Neural cell (in vitro differentiated cells): ENCODE results near the gene ZNF462. TPM values are rescaled to one million over a fixed set of nuclear protein-coding genes. Genes with fewer than 3 reads are reported as not detected.

Source experiments
- H2AFZ ChIP-seq: fragments of 200-600, 300-800 bp; sonication (generic), shearing (Covaris generic); 2 replicates; pipeline ENCODE4 v1.6.0; 2014; ENCODE audit warnings: low read depth, mild to moderate bottlenecking, antibody characterized with exemption, low read length, moderate library complexity
- H3F3A ChIP-seq: fragments of 200-600 bp; shearing (Covaris generic); 2 replicates; pipeline ENCODE4 v1.6.1; 2016; ENCODE audit warnings: mild to moderate bottlenecking, moderate library complexity, mixed read lengths, antibody characterized with exemption, low read length; ENCODE audit not compliant: insufficient read depth, poor library complexity, severe bottlenecking
- H3K27ac ChIP-seq: fragments of 200-600, 300-800 bp; sonication (generic), shearing (Covaris generic); 2 replicates; pipeline ENCODE4 v1.5.1; 2014; ENCODE audit warnings: mild to moderate bottlenecking, low read length, moderate library complexity
- H3K27me3 ChIP-seq: fragments of 300-800, 200-600 bp; sonication (generic), shearing (Covaris generic); 2 replicates; pipeline ENCODE4 v1.6.0; 2014; ENCODE audit warnings: mild to moderate bottlenecking, low read depth, low read length, moderate library complexity; ENCODE audit not compliant: insufficient read depth
- H3K36me3 ChIP-seq: fragments of 300-800, 200-600 bp; sonication (generic), shearing (Covaris generic); 2 replicates; pipeline ENCODE4 v1.5.1; 2014; ENCODE audit warnings: mild to moderate bottlenecking, antibody characterized with exemption, low read length, moderate library complexity; ENCODE audit not compliant: insufficient read depth
- H3K4me2 ChIP-seq: fragments of 300-800, 200-600 bp; sonication (generic), shearing (Covaris generic); 2 replicates; pipeline ENCODE4 v1.6.0; 2014; ENCODE audit warnings: mild to moderate bottlenecking, low read length
- H3K4me3 ChIP-seq: fragments of 300-800, 200-600 bp; sonication (generic), shearing (Covaris generic); 2 replicates; pipeline ENCODE4 v1.5.1; 2014; ENCODE audit warnings: mild to moderate bottlenecking, low read length, moderate library complexity
- H3K79me2 ChIP-seq: fragments of 200-600 bp; shearing (Covaris generic); replicated peaks from 2 replicates; pipeline ENCODE4 v1.6.0; 2014; ENCODE audit warnings: mild to moderate bottlenecking, low read length, moderate library complexity; ENCODE audit not compliant: insufficient read depth
- H3K9ac ChIP-seq: fragments of 300-800, 200-600 bp; sonication (generic), shearing (Covaris generic); 2 replicates; pipeline ENCODE4 v1.6.1; 2016; ENCODE audit warnings: mild to moderate bottlenecking, low read length, mixed read lengths
- H3K9me2 ChIP-seq: fragments of 200-600 bp; shearing (Covaris generic); 2 replicates; pipeline ENCODE4 v1.6.1; 2016; ENCODE audit warnings: mild to moderate bottlenecking, low read length, mixed read lengths; ENCODE audit not compliant: insufficient read depth
- H3K9me3 ChIP-seq: fragments of 200-600, 300-800 bp; sonication (generic), shearing (Covaris generic); 2 replicates; pipeline ENCODE4 v1.6.1; 2016; ENCODE audit warnings: mild to moderate bottlenecking, mixed run types, low read length, moderate library complexity, mixed read lengths
- H4K20me1 ChIP-seq: fragments of 200-600 bp; shearing (Covaris generic); 2 replicates; pipeline ENCODE4 v1.6.1; 2016; ENCODE audit warnings: mild to moderate bottlenecking, mixed run types; ENCODE audit not compliant: insufficient read depth
- EP300 ChIP-seq: fragments of 450-650 bp; conservative IDR thresholded peaks from 2 replicates; pipeline ENCODE4 v1.6.1; 2014; ENCODE audit warnings: antibody characterized with exemption, mild to moderate bottlenecking, moderate library complexity; ENCODE audit not compliant: poor library complexity, severe bottlenecking
- EZH2 ChIP-seq: fragments of 200-600, 300-800 bp; shearing (Covaris generic), sonication (generic); IDR thresholded peaks from 2 replicates; pipeline ENCODE4 v1.6.1; 2014; ENCODE audit warnings: antibody characterized with exemption, low read length, borderline replicate concordance, mild to moderate bottlenecking; ENCODE audit not compliant: insufficient read depth, poor library complexity, severe bottlenecking
- MXI1 ChIP-seq: fragments of 450-650 bp; conservative IDR thresholded peaks from 2 replicates; pipeline ENCODE4 v1.6.1; 2014; ENCODE audit warnings: antibody characterized with exemption, mild to moderate bottlenecking; ENCODE audit not compliant: poor library complexity, severe bottlenecking
- POLR2AphosphoS5 ChIP-seq: IDR thresholded peaks from 2 replicates; pipeline ENCODE4 v1.6.1; 2012
- RAD21 ChIP-seq: fragments of 450-650 bp; conservative IDR thresholded peaks from 2 replicates; pipeline ENCODE4 v1.6.1; 2014; ENCODE audit warnings: antibody characterized with exemption, mild to moderate bottlenecking, moderate library complexity
- SMC3 ChIP-seq: fragments of 450-650 bp; conservative IDR thresholded peaks from 2 replicates; pipeline ENCODE4 v1.6.1; 2014; ENCODE audit warnings: antibody characterized with exemption, mild to moderate bottlenecking, moderate library complexity; ENCODE audit not compliant: poor library complexity
- TAF1 ChIP-seq: IDR thresholded peaks from 2 replicates; pipeline ENCODE4 v1.6.1; 2012; ENCODE audit warnings: low read depth
- polyA plus RNA-seq: library from polyadenylated mRNA; depleted of rRNA; stranded (reverse); fragments of >200 nt; gene quantifications from 2 replicates; pipeline ENCODE4 v1.2.3, GENCODE V29; 2014
- TF ChIP-seq, protein P1 (sequence below): fragments of 450-650 bp; IDR thresholded peaks from 2 replicates; pipeline ENCODE4 v1.5.1; 2014; ENCODE audit warnings: antibody characterized with exemption, mild to moderate bottlenecking, moderate library complexity; ENCODE audit not compliant: poor library complexity, severe bottlenecking
- TF ChIP-seq, protein P2 (sequence below): IDR thresholded peaks from 2 replicates; pipeline ENCODE4 v1.6.1; 2012; ENCODE audit warnings: borderline replicate concordance

The ZNF462 gene
- polyA plus RNA-seq, 1 donor from 2014 or later, result 9.1 TPM

DNA sequence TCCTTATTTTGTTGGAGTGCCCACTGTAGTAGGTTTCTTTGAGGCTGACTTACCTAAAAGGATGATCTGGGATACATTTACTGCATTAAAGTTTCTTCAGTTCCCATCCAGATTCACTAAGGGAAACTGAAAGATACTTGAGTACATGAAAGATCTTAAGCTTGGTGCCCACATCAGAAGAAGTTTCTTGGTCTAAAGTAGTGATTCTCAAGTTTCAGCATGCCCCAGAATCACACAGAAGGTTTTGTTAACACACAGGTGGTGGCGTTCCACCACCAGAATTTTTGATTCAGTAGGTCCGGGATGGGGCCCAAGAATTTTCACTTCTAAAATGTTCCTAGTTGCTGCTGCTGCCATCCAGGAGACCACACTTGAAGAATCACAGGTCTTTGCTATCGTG, 171.0 kb downstream of the ZNF462 start:
- no peak overlapping the region for H3K4me2 ChIP-seq
- H3K79me2 ChIP-seq, result no peaks in the 10 kb centered on the region
- H3K27me3 ChIP-seq, result no peaks in the 10 kb centered on the region
- no peak overlapping the region for H2AFZ ChIP-seq
- no peak overlapping the region for H3K4me3 ChIP-seq
- no peaks in the 10 kb centered on the region for H3K36me3 ChIP-seq
- H3K9me2 ChIP-seq, result no peaks in the 10 kb centered on the region
- no peaks in the 10 kb centered on the region for H3K9me3 ChIP-seq
- no peaks in the 10 kb centered on the region for H3F3A ChIP-seq
- no peak overlapping the region for H3K9ac ChIP-seq
- H4K20me1 ChIP-seq, result no peaks in the 10 kb centered on the region
- H3K27ac ChIP-seq, result no peak overlapping the region
- TF ChIP-seq SMC3, result no peak
- no peak for TF ChIP-seq MXI1
- no peak for TF ChIP-seq EZH2
- TF ChIP-seq, protein P1, sequence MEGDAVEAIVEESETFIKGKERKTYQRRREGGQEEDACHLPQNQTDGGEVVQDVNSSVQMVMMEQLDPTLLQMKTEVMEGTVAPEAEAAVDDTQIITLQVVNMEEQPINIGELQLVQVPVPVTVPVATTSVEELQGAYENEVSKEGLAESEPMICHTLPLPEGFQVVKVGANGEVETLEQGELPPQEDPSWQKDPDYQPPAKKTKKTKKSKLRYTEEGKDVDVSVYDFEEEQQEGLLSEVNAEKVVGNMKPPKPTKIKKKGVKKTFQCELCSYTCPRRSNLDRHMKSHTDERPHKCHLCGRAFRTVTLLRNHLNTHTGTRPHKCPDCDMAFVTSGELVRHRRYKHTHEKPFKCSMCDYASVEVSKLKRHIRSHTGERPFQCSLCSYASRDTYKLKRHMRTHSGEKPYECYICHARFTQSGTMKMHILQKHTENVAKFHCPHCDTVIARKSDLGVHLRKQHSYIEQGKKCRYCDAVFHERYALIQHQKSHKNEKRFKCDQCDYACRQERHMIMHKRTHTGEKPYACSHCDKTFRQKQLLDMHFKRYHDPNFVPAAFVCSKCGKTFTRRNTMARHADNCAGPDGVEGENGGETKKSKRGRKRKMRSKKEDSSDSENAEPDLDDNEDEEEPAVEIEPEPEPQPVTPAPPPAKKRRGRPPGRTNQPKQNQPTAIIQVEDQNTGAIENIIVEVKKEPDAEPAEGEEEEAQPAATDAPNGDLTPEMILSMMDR, result no peak
- TF ChIP-seq EP300, result no peak
- TF ChIP-seq RAD21, result no peak
- TF ChIP-seq POLR2AphosphoS5, result no peak
- TF ChIP-seq TAF1, result no peak
- TF ChIP-seq, protein P2, sequence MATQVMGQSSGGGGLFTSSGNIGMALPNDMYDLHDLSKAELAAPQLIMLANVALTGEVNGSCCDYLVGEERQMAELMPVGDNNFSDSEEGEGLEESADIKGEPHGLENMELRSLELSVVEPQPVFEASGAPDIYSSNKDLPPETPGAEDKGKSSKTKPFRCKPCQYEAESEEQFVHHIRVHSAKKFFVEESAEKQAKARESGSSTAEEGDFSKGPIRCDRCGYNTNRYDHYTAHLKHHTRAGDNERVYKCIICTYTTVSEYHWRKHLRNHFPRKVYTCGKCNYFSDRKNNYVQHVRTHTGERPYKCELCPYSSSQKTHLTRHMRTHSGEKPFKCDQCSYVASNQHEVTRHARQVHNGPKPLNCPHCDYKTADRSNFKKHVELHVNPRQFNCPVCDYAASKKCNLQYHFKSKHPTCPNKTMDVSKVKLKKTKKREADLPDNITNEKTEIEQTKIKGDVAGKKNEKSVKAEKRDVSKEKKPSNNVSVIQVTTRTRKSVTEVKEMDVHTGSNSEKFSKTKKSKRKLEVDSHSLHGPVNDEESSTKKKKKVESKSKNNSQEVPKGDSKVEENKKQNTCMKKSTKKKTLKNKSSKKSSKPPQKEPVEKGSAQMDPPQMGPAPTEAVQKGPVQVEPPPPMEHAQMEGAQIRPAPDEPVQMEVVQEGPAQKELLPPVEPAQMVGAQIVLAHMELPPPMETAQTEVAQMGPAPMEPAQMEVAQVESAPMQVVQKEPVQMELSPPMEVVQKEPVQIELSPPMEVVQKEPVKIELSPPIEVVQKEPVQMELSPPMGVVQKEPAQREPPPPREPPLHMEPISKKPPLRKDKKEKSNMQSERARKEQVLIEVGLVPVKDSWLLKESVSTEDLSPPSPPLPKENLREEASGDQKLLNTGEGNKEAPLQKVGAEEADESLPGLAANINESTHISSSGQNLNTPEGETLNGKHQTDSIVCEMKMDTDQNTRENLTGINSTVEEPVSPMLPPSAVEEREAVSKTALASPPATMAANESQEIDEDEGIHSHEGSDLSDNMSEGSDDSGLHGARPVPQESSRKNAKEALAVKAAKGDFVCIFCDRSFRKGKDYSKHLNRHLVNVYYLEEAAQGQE, result no peak

DNA sequence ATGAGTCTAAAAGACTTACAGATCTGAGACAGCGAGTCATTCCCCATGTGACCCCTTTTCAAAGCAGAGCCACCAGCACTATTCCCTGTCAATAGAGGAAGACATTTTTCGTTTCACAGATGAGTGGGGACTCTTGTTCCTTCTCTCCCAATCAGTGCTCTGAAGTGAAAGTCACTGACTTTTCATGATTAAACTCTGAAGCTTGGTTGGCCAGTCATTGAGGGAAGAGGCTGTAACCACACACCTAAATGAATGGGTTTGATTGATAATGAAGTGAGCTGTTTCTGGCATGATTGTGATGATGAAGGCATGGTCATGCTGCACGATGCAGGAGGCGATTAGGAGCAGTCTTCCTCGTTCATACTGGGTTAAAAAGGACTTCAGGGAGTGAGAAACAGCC, 171.9 kb downstream of the ZNF462 start:
- H3K36me3 ChIP-seq, result no peaks in the 10 kb centered on the region
- no peak overlapping the region for H3K27ac ChIP-seq
- no peak overlapping the region for H3K4me2 ChIP-seq
- H3K9me3 ChIP-seq, result no peaks in the 10 kb centered on the region
- H2AFZ ChIP-seq, result no peak overlapping the region
- H3K4me3 ChIP-seq, result no peak overlapping the region
- TF ChIP-seq RAD21, result no peak
- no peak for TF ChIP-seq EP300
- no peak for TF ChIP-seq POLR2AphosphoS5
- no peak for TF ChIP-seq SMC3
- TF ChIP-seq, protein P2, result no peak
- TF ChIP-seq, protein P1, result no peak
- no peak for TF ChIP-seq MXI1
- TF ChIP-seq TAF1, result no peak
- no peak for TF ChIP-seq EZH2
- no peaks in the 10 kb centered on the region for H3K27me3 ChIP-seq
- H3F3A ChIP-seq, result no peaks in the 10 kb centered on the region
- no peaks in the 10 kb centered on the region for H3K9me2 ChIP-seq
- no peaks in the 10 kb centered on the region for H3K79me2 ChIP-seq
- H4K20me1 ChIP-seq, result no peaks in the 10 kb centered on the region
- no peak overlapping the region for H3K9ac ChIP-seq
